Parathyroid adenoma (tissue), 2 donors: ENCODE results near the gene PHLDB1.

Experiments
- H2AFZ ChIP-seq: fragments of 300-600 bp; sonication (generic); one replicate; pipeline ENCODE4 v1.7.0; 2017; ENCODE audit warnings: antibody characterized with exemption, mild to moderate bottlenecking
- H3K27ac ChIP-seq: fragments of 300-600 bp; sonication (generic); one replicate; pipeline ENCODE4 v1.7.0; 2017
- H3K27me3 ChIP-seq: fragments of 300-600 bp; sonication (generic); one replicate; pipeline ENCODE4 v1.7.0; 2017; ENCODE audit warnings: low read length; ENCODE audit not compliant: control insufficient read depth, insufficient read depth
- H3K36me3 ChIP-seq: fragments of 300-600 bp; sonication (generic); one replicate; pipeline ENCODE4 v1.7.0; 2017; ENCODE audit warnings: low read length; ENCODE audit not compliant: control insufficient read depth, insufficient read depth
- H3K4me1 ChIP-seq: fragments of 300-600 bp; sonication (generic); one replicate; pipeline ENCODE4 v1.7.0; 2017; ENCODE audit warnings: control low read depth
- H3K4me2 ChIP-seq: fragments of 300-600 bp; sonication (generic); one replicate; pipeline ENCODE4 v1.7.0; 2017; ENCODE audit warnings: low read length
- H3K4me3 ChIP-seq: fragments of 300-600 bp; sonication (generic); one replicate; pipeline ENCODE4 v1.7.0; 2017; ENCODE audit warnings: low read depth, low read length
- H3K79me2 ChIP-seq: fragments of 300-600 bp; sonication (generic); one replicate; pipeline ENCODE4 v1.7.0; 2017; ENCODE audit warnings: control low read depth
- H3K9ac ChIP-seq: fragments of 300-600 bp; sonication (generic); one replicate; pipeline ENCODE4 v1.7.0; 2017; ENCODE audit warnings: mild to moderate bottlenecking
- H3K9me3 ChIP-seq: fragments of 300-600 bp; sonication (generic); one replicate; pipeline ENCODE4 v1.7.0; 2017; ENCODE audit warnings: low read length; ENCODE audit not compliant: control insufficient read depth
- TF ChIP-seq, protein P1 (sequence below): fragments of 300-600 bp; sonication (generic); IDR thresholded peaks from one replicate; pipeline ENCODE4 v1.7.0; 2017; ENCODE audit warnings: antibody characterized with exemption, mild to moderate bottlenecking
- donor health status: primary hyperparathyroidism.

PHLDB1 gene

DNA sequence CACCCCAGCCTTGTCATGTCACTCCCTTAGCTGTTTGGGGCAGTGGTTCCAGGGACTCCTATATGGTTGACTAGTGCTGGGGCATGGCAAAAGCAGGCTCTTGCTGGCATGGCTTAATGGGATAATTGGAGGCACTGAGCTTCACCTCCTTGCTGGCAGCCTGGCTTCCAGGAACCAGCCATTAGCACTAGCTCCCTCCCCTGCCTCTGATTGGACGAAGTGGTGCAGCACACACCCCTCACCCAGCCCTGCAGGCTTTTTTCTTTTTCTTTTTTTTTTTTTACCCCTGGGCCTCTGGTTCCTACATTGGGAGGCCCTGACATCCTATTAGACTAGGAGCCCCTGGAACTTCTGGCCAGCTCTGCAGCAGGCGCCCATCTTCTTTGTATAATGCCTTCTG is 18.6 kb downstream of the PHLDB1 start:
- H2AFZ ChIP-seq = no peak overlapping the region
- no peaks in the 10 kb centered on the region for H3K36me3 ChIP-seq
- H3K4me2 ChIP-seq = no peak overlapping the region
- H3K79me2 ChIP-seq = no peaks in the 10 kb centered on the region
- no peak overlapping the region for H3K4me3 ChIP-seq
- peaks cover 11% of the 10 kb centered on the region for H3K4me1 ChIP-seq
- H3K9me3 ChIP-seq = no peaks in the 10 kb centered on the region
- no peak overlapping the region for H3K27ac ChIP-seq
- H3K9ac ChIP-seq = no peak overlapping the region
- TF ChIP-seq, protein P1, sequence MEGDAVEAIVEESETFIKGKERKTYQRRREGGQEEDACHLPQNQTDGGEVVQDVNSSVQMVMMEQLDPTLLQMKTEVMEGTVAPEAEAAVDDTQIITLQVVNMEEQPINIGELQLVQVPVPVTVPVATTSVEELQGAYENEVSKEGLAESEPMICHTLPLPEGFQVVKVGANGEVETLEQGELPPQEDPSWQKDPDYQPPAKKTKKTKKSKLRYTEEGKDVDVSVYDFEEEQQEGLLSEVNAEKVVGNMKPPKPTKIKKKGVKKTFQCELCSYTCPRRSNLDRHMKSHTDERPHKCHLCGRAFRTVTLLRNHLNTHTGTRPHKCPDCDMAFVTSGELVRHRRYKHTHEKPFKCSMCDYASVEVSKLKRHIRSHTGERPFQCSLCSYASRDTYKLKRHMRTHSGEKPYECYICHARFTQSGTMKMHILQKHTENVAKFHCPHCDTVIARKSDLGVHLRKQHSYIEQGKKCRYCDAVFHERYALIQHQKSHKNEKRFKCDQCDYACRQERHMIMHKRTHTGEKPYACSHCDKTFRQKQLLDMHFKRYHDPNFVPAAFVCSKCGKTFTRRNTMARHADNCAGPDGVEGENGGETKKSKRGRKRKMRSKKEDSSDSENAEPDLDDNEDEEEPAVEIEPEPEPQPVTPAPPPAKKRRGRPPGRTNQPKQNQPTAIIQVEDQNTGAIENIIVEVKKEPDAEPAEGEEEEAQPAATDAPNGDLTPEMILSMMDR = no peak
- H3K27me3 ChIP-seq = no peaks in the 10 kb centered on the region

DNA sequence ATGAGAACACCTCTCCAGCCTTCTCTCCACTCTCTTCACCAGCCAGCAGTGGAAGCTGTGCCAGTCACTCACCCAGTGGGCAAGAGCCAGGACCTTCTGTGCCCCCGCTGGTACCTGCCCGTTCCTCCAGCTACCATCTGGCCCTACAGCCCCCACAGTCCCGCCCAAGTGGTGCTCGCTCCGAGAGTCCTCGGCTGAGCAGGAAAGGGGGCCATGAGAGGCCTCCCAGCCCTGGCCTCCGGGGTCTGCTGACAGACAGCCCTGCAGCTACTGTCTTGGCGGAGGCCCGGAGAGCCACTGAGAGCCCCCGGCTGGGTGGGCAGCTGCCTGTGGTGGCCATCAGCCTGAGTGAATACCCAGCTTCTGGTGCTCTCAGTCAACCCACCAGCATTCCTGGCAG is 20.2 kb downstream of the PHLDB1 start:
- Histone ChIP-seq H3K9ac (no peak overlapping the region), H3K27ac (no peak overlapping the region), H3K36me3 (no peaks in the 10 kb centered on the region), H3K4me1 (peaks cover 4% of the 10 kb centered on the region), H3K9me3 (no peaks in the 10 kb centered on the region), H3K79me2 (no peaks in the 10 kb centered on the region), H3K4me2 (no peak overlapping the region), H3K4me3 (no peak overlapping the region), H2AFZ (no peak overlapping the region), H3K27me3 (no peaks in the 10 kb centered on the region)
- TF ChIP-seq, protein P1 = no peak

DNA sequence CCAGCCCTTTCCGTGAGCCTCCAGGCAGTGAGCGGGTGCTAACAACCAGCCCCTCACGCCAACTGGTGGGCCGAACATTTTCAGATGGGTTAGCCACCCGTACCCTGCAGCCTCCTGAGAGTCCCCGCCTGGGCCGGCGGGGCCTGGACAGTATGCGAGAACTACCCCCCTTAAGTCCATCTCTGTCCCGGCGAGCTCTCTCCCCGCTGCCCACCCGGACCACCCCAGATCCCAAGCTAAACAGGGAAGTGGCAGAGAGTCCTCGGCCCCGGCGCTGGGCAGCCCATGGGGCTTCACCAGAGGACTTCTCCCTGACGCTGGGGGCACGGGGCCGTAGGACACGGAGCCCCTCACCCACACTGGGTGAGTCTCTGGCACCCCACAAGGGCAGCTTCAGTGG is 20.6 kb downstream of the PHLDB1 start:
- Histone ChIP-seq H3K4me2 (no peak overlapping the region), H3K79me2 (no peaks in the 10 kb centered on the region), H3K9me3 (no peaks in the 10 kb centered on the region), H3K9ac (no peak overlapping the region), H2AFZ (no peak overlapping the region), H3K36me3 (no peaks in the 10 kb centered on the region), H3K4me1 (no peaks in the 10 kb centered on the region), H3K27ac (no peak overlapping the region), H3K27me3 (no peaks in the 10 kb centered on the region), H3K4me3 (no peak overlapping the region)
- TF ChIP-seq, protein P1 = no peak

DNA sequence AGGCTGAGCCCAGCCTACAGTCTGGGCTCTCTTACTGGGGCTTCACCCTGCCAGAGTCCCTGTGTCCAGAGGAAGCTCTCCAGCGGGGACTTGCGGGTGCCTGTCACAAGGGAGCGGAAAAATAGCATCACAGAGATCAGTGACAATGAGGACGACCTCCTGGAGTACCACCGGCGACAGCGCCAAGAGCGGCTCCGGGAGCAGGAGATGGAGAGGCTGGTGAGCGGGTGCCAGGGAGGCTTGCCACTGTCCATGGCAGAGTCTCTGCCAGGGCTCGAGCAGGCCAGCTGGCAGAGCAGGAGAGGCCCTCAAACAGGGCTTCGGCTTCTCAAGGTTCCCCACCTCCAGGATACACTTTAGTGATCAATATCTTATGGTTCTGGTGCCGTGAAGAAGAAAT is 21.0 kb downstream of the PHLDB1 start:
- H3K9ac ChIP-seq = no peak overlapping the region

More for the DNA sequence above, 21.0 kb downstream of the PHLDB1 start:
- Histone ChIP-seq H3K27ac (no peak overlapping the region), H3K4me2 (no peak overlapping the region), H3K79me2 (no peaks in the 10 kb centered on the region), H3K4me3 (no peak overlapping the region), H3K36me3 (no peaks in the 10 kb centered on the region), H3K4me1 (peaks cover under 1% of the 10 kb centered on the region), H3K27me3 (no peaks in the 10 kb centered on the region), H3K9me3 (no peaks in the 10 kb centered on the region), H2AFZ (no peak overlapping the region)
- TF ChIP-seq, protein P1 = no peak
